BE2C (cell line): ENCODE measurements around the gene C16orf46.

ENCODE experiments used
- DNase-seq: peaks from one replicate; pipeline ENCODE4 v3.0.0-alpha.2; 2020
- H3K27me3 ChIP-seq: fragments of 250-450 bp; sonication (Bioruptor Pico); 2 replicates; pipeline ENCODE4 v1.5.1; 2020; ENCODE audit warnings: mild to moderate bottlenecking
- H3K36me3 ChIP-seq: fragments of 250-450 bp; sonication (Bioruptor Pico); 2 replicates; pipeline ENCODE4 v1.5.1; 2020; ENCODE audit warnings: mild to moderate bottlenecking
- H3K4me1 ChIP-seq: fragments of 250-450 bp; sonication (Bioruptor Pico); 2 replicates; pipeline ENCODE4 v1.5.1; 2020
- H3K4me3 ChIP-seq: 2 replicates; pipeline ENCODE4 v1.5.1; 2011; ENCODE audit warnings: low read depth, low read length
- H3K9me3 ChIP-seq: fragments of 250-450 bp; sonication (Bioruptor Pico); 2 replicates; pipeline ENCODE4 v1.5.1; 2020
- TF ChIP-seq, protein P1 (sequence below): IDR thresholded peaks from 2 replicates; pipeline ENCODE4 v1.5.1; 2012; ENCODE audit warnings: mild to moderate bottlenecking, low read depth, low read length

C16orf46 gene

DNA sequence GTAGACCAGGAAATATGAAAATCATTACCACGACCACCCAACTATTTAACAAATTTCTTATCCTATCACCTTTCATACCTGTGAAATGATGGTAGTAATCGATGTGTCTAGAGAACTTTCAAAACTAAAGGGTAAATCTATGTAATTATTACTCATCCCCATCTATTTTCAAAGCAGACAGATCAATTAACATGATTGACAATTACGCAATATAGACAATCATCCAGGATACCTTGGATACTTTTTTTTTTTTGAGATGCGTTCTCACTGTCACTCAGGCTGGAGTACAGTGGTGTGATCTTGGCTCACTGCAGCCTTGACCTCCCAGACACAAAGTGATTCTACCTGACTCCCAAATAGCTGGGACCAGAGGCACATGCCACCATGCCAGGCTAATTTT lies 4.0 kb upstream of the C16orf46 start:
- Histone ChIP-seq H3K9me3 (no peaks in the 10 kb centered on the region), H3K4me3 (no peak overlapping the region), H3K36me3 (peaks cover 11% of the 10 kb centered on the region), H3K27me3 (no peaks in the 10 kb centered on the region), H3K4me1 (no peaks in the 10 kb centered on the region)
- TF ChIP-seq, protein P1, sequence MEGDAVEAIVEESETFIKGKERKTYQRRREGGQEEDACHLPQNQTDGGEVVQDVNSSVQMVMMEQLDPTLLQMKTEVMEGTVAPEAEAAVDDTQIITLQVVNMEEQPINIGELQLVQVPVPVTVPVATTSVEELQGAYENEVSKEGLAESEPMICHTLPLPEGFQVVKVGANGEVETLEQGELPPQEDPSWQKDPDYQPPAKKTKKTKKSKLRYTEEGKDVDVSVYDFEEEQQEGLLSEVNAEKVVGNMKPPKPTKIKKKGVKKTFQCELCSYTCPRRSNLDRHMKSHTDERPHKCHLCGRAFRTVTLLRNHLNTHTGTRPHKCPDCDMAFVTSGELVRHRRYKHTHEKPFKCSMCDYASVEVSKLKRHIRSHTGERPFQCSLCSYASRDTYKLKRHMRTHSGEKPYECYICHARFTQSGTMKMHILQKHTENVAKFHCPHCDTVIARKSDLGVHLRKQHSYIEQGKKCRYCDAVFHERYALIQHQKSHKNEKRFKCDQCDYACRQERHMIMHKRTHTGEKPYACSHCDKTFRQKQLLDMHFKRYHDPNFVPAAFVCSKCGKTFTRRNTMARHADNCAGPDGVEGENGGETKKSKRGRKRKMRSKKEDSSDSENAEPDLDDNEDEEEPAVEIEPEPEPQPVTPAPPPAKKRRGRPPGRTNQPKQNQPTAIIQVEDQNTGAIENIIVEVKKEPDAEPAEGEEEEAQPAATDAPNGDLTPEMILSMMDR = no peak
- DNase-seq = no peak

DNA sequence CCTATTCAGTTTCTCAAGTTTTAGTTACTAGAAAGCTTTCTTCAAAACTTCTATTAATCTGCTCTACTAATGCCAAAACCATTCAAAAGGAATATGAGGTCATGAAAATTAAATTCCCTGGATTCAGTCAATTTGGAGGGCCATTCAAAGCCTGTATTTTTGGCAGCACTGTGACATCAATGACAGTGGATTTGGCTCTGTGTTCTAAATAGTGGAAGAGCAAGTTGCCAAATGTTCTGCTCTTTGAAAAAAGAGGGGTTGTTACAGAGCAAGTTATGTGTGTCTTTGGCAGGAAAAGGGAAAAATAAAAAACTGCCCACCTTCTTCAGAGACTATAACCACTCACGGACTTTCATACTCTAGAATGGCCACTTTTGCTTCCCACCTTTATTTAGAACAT lies 3.2 kb upstream of the C16orf46 start:
- no peaks in the 10 kb centered on the region for H3K9me3 ChIP-seq
- TF ChIP-seq, protein P1 = no peak
- DNase-seq = no peak

DNA sequence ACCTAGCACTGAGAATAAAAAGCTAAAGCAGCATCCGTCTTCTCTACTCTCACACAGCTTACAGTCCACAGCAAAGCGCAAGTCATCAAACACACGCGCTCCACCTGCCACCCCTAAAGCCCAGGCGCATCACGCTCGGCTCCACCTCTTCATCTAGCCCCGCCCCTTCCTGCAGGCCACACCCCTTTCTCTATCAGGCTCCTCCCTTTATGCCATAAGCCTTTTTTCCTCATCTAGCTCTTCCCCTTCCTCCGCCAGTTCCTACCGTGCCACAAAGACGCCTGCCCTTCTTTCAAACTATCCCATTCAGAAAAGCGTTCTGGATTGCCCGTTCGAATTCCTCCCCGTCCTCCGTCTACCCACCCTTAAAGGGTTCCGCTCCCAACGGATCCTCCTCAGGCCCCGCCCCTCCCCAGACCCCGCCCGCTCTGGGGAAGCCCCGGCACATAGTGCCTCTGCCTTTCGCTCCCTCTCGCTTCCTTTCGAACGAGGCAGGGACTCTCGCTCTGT lies 417 bp downstream of the C16orf46 start:
- no peaks in the 10 kb centered on the region for H3K9me3 ChIP-seq
- H3K4me3 ChIP-seq = peak overlapping the region; percentile 90
- TF ChIP-seq, protein P1 = no peak
- H3K36me3 ChIP-seq = peaks cover 2% of the 10 kb centered on the region; the same call in 1 of the 2 replicates
- H3K4me1 ChIP-seq = no peaks in the 10 kb centered on the region
- peak; percentile 90 for DNase-seq
- H3K27me3 ChIP-seq = no peaks in the 10 kb centered on the region

More for the DNA sequence above, 3.2 kb upstream of the C16orf46 start:
- Histone ChIP-seq H3K4me1 (no peaks in the 10 kb centered on the region), H3K27me3 (no peaks in the 10 kb centered on the region), H3K36me3 (peaks cover 8% of the 10 kb centered on the region), H3K4me3 (no peak overlapping the region)

DNA sequence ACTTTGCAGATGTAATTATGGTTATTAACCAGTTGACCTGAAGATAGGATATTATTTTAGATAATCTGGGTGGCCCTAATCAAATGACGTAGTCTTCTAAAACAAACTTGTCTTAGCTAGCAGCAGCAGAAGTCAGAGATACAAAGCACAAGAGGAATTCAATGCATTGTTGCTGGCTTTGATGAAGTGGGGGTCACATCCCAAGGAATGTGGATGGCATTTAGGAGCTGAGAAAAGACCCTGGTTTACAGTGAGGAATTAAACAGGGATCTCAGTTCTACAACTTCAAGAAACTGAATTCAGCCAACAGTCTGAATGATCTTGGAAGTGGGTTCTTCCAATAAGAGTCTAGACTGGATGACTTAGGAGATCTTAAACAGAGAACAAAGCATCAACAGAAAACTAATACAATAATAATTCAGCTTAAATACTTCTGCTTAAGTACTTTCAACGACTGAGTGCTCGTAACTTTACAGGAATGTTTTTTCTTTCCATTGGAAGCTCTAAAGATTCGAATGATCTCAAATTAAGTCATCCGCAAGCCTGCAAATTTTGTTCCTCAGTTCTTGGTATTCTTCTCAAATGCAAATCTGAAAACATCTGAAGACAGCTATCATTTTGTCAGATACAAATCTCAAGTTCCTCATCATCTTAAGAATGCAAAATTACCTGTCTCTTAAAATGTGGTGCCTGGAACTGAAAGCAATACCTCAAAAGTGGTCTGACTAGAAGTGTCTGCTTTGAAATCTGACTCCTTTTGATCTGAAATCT lies 3.3 kb downstream of the C16orf46 start:
- Histone ChIP-seq H3K27me3 (no peaks in the 10 kb centered on the region), H3K4me3 (no peak overlapping the region), H3K9me3 (no peaks in the 10 kb centered on the region), H3K36me3 (no peaks in the 10 kb centered on the region), H3K4me1 (no peaks in the 10 kb centered on the region)
- no peak for DNase-seq
- TF ChIP-seq, protein P1 = no peak

DNA sequence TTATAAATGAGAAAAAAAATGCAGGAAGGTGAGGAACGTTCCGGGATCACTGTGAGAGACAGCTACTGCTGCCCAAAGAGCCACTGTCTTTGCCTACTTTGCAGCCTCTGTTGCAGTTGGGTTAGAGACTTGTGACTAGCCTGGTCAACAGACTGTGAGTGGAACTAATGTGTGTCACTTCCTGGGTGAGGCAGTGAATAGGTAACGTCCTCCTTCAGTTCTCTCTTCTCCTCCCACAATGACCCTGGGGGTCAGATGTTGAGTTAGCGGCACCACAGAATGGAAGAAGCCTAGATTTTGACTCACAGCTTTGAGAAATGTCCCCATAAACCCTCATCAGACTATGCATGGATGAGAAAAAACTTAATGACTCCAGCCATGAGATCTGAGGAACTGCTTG lies 5.2 kb downstream of the C16orf46 start:
- TF ChIP-seq, protein P1 = no peak
- no peak for DNase-seq
- no peak overlapping the region for H3K4me3 ChIP-seq
- H3K36me3 ChIP-seq = no peaks in the 10 kb centered on the region
- no peaks in the 10 kb centered on the region for H3K4me1 ChIP-seq
- no peaks in the 10 kb centered on the region for H3K9me3 ChIP-seq
- H3K27me3 ChIP-seq = no peaks in the 10 kb centered on the region

DNA sequence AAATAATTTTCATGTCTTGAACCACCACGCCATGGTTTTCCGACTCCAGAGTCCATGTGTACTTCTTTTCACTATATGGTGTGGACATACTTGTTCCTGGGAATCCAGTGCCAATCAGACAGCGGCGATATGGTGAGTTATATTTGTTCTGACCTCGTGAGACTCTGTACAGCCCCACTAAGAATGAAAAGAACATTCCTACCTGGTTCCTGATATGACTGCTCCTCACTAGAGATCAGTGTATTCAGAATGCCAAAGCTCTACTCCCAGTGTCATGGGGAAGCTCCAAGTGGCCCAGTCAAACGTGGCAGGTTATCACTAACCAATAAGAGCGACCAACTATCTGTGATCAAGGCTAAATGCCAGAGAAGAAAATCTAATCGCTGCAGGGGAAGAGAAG lies 6.1 kb downstream of the C16orf46 start:
- Histone ChIP-seq H3K36me3 (no peaks in the 10 kb centered on the region), H3K4me3 (no peak overlapping the region), H3K4me1 (no peaks in the 10 kb centered on the region), H3K9me3 (no peaks in the 10 kb centered on the region), H3K27me3 (no peaks in the 10 kb centered on the region)
- TF ChIP-seq, protein P1 = no peak
- DNase-seq = no peak
